Smooth muscle cell (in vitro differentiated cells): Measurements from ENCODE around the gene GYG2. TPM values are rescaled to one million over a fixed set of nuclear protein-coding genes. Genes with fewer than 3 reads are reported as not detected.
A peak's percentile ranks its signal among the peaks of the same experiment; 100 is the strongest.
"Not testable (repeated sequence)": the region's sequence is repeated elsewhere in the genome, so short reads cannot be mapped to it uniquely, and the experiment has no call there.

Source experiments
- DNase-seq: peaks from one replicate; lab custom pipeline; 2025; ENCODE audit not compliant: unreplicated experiment; lab: John Stamatoyannopoulos, UW
- H2AFZ ChIP-seq: fragments of 200-600 bp; sonication (generic); 2 replicates; pipeline ENCODE4 v1.6.0; 2016; ENCODE audit warnings: antibody characterized with exemption, low read depth, mild to moderate bottlenecking
- H3F3A ChIP-seq: fragments of 200-600 bp; sonication (generic); 2 replicates; pipeline ENCODE4 v1.6.0; 2017; ENCODE audit warnings: antibody characterized with exemption, low read depth
- H3K27ac ChIP-seq: fragments of 200-600 bp; sonication (generic); 2 replicates; pipeline ENCODE4 v1.5.1; 2016; ENCODE audit warnings: low read depth, mild to moderate bottlenecking
- H3K27me3 ChIP-seq: fragments of 200-600 bp; sonication (generic); 2 replicates; pipeline ENCODE4 v1.6.1; 2016; ENCODE audit warnings: low read depth, mild to moderate bottlenecking
- H3K36me3 ChIP-seq: fragments of 200-600 bp; sonication (generic); 2 replicates; pipeline ENCODE4 v1.5.1; 2016; ENCODE audit warnings: low read depth
- H3K4me1 ChIP-seq: fragments of 200-600 bp; sonication (generic); 2 replicates; pipeline ENCODE4 v1.5.1; 2016; ENCODE audit warnings: low read depth
- H3K4me2 ChIP-seq: fragments of 200-600 bp; sonication (generic); 2 replicates; pipeline ENCODE4 v1.6.0; 2016; ENCODE audit warnings: mild to moderate bottlenecking
- H3K4me3 ChIP-seq: fragments of 200-600 bp; sonication (generic); 2 replicates; pipeline ENCODE4 v1.5.1; 2016; ENCODE audit warnings: mild to moderate bottlenecking
- H3K79me2 ChIP-seq: fragments of 200-600 bp; sonication (generic); 2 replicates; pipeline ENCODE4 v1.6.0; 2016; ENCODE audit warnings: low read depth, mild to moderate bottlenecking
- H3K9ac ChIP-seq: fragments of 200-600 bp; sonication (generic); 2 replicates; pipeline ENCODE4 v1.6.0; 2016; ENCODE audit warnings: low read depth
- H3K9me3 ChIP-seq: fragments of 200-600 bp; sonication (generic); replicated peaks from 2 replicates; pipeline ENCODE4 v1.5.1; 2016; ENCODE audit warnings: low read depth
- H4K20me1 ChIP-seq: fragments of 200-600 bp; sonication (generic); 2 replicates; pipeline ENCODE4 v1.6.0; 2016; ENCODE audit warnings: low read depth
- WGBS: methylation state at CpG from one replicate; pipeline ENCODE4 v1.1.7; 2016; ENCODE audit warnings: low lambda C conversion rate; 5-methylcytosine and 5-hydroxymethylcytosine counted together
- polyA plus RNA-seq: library from polyadenylated mRNA; unstranded; fragments of >200 nt; fragmentation: Nextera tagmentation; extraction: Ambion mirVana; gene quantifications from 2 replicates; pipeline ENCODE4 v1.2.1, GENCODE V29; 2016
- total RNA-seq: library from RNA; depleted of rRNA; stranded (reverse); fragments of >200 nt; gene quantifications from 2 replicates; pipeline ENCODE4 v1.2.3, GENCODE V29; 2014
- TF ChIP-seq, protein P1 (sequence below): fragments of 200-600 bp; sonication (generic); IDR thresholded peaks from 2 replicates; pipeline ENCODE4 v1.5.1; 2017; ENCODE audit warnings: borderline replicate concordance, mild to moderate bottlenecking, antibody characterized with exemption; ENCODE audit not compliant: insufficient read depth, poor library complexity, severe bottlenecking

Gene GYG2
- 23.1 and 25.3 TPM in 2 replicates for total RNA-seq
- 35.0 and 44.1 TPM in 2 replicates for polyA plus RNA-seq

DNA sequence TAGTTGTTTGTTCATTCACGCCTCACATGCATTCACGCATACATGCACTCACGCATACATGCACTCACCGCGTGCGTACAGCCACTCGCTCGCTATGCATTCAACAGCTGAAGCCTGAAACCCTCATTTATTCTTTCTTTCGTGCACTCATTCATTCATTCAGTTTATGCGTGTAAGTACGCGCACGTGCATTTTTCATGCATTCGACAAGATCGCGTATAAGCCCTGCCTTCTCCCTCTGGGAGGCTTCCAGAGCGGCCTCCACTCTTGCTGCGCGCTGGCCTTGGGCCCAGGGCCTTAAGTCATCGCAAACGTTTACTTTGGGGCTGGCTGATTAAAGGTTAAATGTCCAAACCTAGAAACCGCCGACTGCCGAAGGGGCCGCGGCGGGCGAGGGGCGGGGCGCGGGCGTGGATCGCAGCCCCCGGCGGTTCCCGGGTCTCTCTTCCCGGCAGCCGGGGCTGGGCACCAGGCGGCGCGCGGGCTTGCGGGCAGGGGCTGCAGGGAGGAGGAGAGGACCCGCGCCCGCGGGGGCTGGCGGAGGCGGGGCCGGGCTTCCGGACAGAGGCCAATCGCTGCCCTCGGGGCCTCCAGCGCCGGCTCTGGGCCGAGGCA is at the start of gene GYG2:
Gene GYG2, plus strand, starts transcription at position 587 of the 615 bp plus-strand sequence. CDS start 1,259 bp downstream, outside the sequence.
- H3K4me1 ChIP-seq: peaks cover 5% of the 10 kb centered on the region
- no peaks in the 10 kb centered on the region for H3K9me3 ChIP-seq
- no peak for DNase-seq
- no peaks in the 10 kb centered on the region for H3K36me3 ChIP-seq
- peak within 1 kb of the TSS; percentile 67 for H3K4me3 ChIP-seq
- H3K9ac ChIP-seq: peak within 1 kb of the TSS; percentile 39
- peak within 1 kb of the TSS; percentile 77 for H2AFZ ChIP-seq
- no peak within 1 kb of the TSS for H3K27ac ChIP-seq
- TF ChIP-seq, protein P1, sequence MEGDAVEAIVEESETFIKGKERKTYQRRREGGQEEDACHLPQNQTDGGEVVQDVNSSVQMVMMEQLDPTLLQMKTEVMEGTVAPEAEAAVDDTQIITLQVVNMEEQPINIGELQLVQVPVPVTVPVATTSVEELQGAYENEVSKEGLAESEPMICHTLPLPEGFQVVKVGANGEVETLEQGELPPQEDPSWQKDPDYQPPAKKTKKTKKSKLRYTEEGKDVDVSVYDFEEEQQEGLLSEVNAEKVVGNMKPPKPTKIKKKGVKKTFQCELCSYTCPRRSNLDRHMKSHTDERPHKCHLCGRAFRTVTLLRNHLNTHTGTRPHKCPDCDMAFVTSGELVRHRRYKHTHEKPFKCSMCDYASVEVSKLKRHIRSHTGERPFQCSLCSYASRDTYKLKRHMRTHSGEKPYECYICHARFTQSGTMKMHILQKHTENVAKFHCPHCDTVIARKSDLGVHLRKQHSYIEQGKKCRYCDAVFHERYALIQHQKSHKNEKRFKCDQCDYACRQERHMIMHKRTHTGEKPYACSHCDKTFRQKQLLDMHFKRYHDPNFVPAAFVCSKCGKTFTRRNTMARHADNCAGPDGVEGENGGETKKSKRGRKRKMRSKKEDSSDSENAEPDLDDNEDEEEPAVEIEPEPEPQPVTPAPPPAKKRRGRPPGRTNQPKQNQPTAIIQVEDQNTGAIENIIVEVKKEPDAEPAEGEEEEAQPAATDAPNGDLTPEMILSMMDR: no peak
- WGBS: 25% methylated on average over 35 of the region's 56 CpGs
- H3K4me2 ChIP-seq: peak within 1 kb of the TSS; percentile 92
- H4K20me1 ChIP-seq: peaks cover 7% of the 10 kb centered on the region
- peaks cover 11% of the 10 kb centered on the region for H3F3A ChIP-seq
- no peaks in the 10 kb centered on the region for H3K27me3 ChIP-seq
- H3K79me2 ChIP-seq: peaks cover 17% of the 10 kb centered on the region

DNA sequence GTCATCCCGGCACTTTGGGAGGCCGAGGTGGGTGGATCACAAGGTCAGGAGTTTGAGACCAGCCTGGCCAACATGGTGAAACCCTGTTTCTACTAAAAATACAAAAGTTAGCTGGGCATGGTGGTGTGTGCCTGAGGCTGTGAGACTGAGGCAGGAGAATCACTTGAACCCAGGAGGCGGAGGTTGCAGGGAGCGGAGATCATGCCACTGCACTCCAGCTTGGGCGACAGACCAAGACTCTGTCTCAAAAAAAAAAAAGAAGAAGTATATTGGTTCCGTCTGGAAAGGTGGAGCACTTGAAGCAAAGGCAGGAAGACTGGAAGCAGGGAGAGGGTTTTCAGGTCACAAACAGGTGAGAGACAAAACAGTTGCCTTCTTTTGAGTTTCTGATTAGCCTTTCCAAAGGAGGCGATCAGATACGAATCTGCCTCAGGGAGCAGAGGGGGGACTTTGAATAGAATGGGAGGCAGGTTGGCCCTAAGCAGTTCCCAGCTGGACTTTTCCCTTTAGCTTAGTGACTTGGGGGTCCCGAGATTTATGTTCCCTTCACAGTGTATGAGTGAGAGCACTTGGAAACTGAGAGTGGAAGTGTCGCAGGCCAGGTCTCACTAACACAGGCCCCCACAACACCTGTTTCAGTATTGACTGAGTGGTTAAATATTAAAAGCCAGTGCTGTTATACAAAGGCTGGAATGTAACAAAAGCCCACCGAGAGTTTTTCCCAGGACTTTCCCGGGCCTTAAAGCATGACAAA is 48.1 kb upstream of the GYG2 start:
- WGBS: 67% methylated on average over 12 of the region's 12 CpGs
- H3K79me2 ChIP-seq, DNase-seq, H3K27me3 ChIP-seq, H3K4me2 ChIP-seq, H3K27ac ChIP-seq, H3K9me3 ChIP-seq, H3K4me3 ChIP-seq, H3K36me3 ChIP-seq, H3F3A ChIP-seq, H4K20me1 ChIP-seq, H2AFZ ChIP-seq, H3K9ac ChIP-seq: not testable (repeated sequence)
- H3K4me1 ChIP-seq: peaks cover 18% of the 10 kb centered on the region

DNA sequence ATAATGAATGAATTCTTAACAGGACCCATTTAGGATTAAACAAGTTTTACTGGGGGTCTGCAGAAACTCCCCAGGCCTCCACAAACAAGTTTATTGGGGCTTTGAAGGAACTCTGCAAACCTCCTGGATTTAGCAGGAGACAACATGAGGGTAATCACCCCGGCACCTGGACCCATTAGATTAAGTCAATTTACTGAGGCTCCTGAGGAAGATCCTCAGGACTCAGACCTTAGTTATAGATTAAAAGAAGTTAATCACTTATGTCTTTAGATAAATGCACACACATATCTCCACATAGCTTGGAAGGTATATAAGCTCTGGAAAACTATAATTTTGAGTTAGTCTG is 47.5 kb upstream of the GYG2 start:
- 72% methylated on average over 1 of the region's 1 CpG for WGBS
- Histone ChIP-seq H3K4me1 (peaks cover 18% of the 10 kb centered on the region), H3K4me2 (no peak overlapping the region), H4K20me1 (no peaks in the 10 kb centered on the region), H3K9me3 (no peaks in the 10 kb centered on the region), H3F3A (no peaks in the 10 kb centered on the region), H3K9ac (no peak overlapping the region), H3K36me3 (no peaks in the 10 kb centered on the region), H3K79me2 (no peaks in the 10 kb centered on the region), H3K4me3 (peak overlapping the region; percentile 18), H2AFZ (no peak overlapping the region), H3K27ac (no peak overlapping the region), H3K27me3 (no peaks in the 10 kb centered on the region)
- no peak for DNase-seq
- TF ChIP-seq, protein P1: no peak

DNA sequence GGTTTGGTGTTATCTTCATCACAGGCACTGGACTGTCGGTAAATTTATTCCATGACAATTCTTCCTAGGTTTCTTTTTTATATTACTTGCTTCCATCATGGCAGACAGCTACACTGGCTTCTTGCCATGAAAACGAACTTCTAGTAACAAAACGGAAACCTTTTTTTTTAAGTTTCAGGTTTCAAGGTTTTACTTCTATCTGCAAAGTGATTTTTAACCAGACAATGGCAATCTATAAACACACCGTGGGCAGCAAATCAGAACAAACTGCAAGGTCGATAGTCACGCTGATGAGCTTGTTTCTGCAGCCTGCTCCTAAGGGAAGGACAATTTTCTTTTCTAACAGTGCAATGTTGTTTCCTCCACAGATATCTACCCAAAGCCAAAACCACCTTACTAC is 47.0 kb upstream of the GYG2 start:
- TF ChIP-seq, protein P1: no peak
- Histone ChIP-seq H3F3A (no peaks in the 10 kb centered on the region), H3K79me2 (no peaks in the 10 kb centered on the region), H3K27me3 (no peaks in the 10 kb centered on the region), H3K9me3 (no peaks in the 10 kb centered on the region), H3K4me2 (no peak overlapping the region), H2AFZ (no peak overlapping the region), H3K9ac (no peak overlapping the region), H3K4me1 (peaks cover 18% of the 10 kb centered on the region), H4K20me1 (no peaks in the 10 kb centered on the region), H3K27ac (no peak overlapping the region), H3K36me3 (no peaks in the 10 kb centered on the region), H3K4me3 (peak overlapping the region; percentile 18)
- no peak for DNase-seq
- 68% methylated on average over 6 of the region's 6 CpGs for WGBS
